ENCODE measurements around the gene PLCH2.

DNA sequence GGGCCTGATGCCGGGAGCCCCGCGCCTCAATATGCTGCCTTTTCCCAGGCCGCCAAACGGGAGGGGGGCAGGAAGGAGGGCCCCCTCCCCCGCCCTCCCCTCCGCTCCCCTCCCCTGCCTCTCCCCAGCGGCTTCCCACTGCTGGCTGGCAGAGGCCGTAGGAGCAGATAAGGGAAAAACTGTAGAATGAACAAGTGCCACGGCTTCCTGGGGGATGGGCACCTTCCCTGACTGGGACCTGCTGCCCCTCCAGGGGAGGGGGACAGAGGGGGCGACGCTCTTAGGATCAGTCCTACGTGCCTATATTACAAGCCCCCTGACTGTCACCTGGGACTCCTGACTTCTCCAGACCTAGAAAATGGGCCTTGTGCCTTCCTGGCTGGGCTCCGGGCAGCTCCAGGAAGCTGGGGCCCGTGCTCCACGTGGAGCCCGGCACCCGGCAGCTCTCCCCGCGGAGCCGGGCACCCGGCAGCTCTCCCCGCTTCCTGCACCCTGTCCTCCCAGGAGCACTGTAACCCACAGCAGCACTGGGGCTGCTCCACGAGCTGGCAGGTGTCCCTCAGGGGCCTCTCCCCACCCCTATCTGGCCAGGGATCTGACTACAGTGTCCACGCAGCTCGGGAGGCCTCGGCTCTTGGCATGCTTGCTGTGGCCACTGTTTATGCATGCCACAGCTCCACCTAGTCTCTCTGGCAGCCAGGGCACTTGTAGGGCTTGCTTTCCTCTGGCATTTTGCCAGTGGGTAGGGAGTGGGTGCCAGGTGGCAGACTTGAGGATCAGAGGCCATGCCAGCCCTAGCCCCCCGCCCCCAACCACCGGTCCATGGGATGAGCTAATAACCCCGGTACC lies 54.6 kb downstream of the PLCH2 start:
- TF ChIP-seq, protein P1, sequence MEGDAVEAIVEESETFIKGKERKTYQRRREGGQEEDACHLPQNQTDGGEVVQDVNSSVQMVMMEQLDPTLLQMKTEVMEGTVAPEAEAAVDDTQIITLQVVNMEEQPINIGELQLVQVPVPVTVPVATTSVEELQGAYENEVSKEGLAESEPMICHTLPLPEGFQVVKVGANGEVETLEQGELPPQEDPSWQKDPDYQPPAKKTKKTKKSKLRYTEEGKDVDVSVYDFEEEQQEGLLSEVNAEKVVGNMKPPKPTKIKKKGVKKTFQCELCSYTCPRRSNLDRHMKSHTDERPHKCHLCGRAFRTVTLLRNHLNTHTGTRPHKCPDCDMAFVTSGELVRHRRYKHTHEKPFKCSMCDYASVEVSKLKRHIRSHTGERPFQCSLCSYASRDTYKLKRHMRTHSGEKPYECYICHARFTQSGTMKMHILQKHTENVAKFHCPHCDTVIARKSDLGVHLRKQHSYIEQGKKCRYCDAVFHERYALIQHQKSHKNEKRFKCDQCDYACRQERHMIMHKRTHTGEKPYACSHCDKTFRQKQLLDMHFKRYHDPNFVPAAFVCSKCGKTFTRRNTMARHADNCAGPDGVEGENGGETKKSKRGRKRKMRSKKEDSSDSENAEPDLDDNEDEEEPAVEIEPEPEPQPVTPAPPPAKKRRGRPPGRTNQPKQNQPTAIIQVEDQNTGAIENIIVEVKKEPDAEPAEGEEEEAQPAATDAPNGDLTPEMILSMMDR (IDR thresholded peaks at IDR 0.05), result no peak
- TF ChIP-seq POLR2A (IDR thresholded peaks at IDR 0.05), result no peak

Data from transverse colon (tissue), 3 donors.